Cardiac muscle cell (in vitro differentiated cells and primary cell): ENCODE measurements around the gene SUCO. TPM values are rescaled to one million over a fixed set of nuclear protein-coding genes. Genes with fewer than 3 reads are reported as not detected.

ENCODE experiments used
- DNase-seq, 2 donors: peaks; one replicate each; pipeline versions ENCODE4 v3.0.0 to v3.0.0-alpha.2; 2010 to 2017; ENCODE audit warnings: low read depth in 1 of 2, low spot score in 1 of 2
- H3K27ac ChIP-seq: fragments of 200-600 bp; sonication (generic); 2 replicates; pipeline ENCODE4 v1.5.1; 2016
- H3K27me3 ChIP-seq: fragments of 200-600 bp; sonication (generic); 2 replicates; pipeline ENCODE4 v1.6.0; 2016; ENCODE audit warnings: control low read depth
- H3K36me3 ChIP-seq: fragments of 200-600 bp; sonication (generic); 2 replicates; pipeline ENCODE4 v1.5.1; 2016; ENCODE audit warnings: control low read depth
- H3K4me1 ChIP-seq: fragments of 200-600 bp; sonication (generic); 2 replicates; pipeline ENCODE4 v1.8.1; 2017; ENCODE audit warnings: low read depth, mild to moderate bottlenecking, mixed run types
- H3K4me3 ChIP-seq: fragments of 200-600 bp; sonication (generic); 2 replicates; pipeline ENCODE4 v1.5.1; 2016; ENCODE audit warnings: mild to moderate bottlenecking
- H3K9me3 ChIP-seq: fragments of 200-600 bp; sonication (generic); 2 replicates; pipeline ENCODE4 v1.5.1; 2017; ENCODE audit warnings: low read depth, mild to moderate bottlenecking, control low read depth
- polyA plus RNA-seq: library from polyadenylated mRNA; unstranded; fragments of >200 nt; fragmentation: Nextera tagmentation; extraction: Ambion mirVana; gene quantifications from 2 replicates; pipeline ENCODE4 v1.2.1, GENCODE V29; 2016
- total RNA-seq: library from RNA; depleted of rRNA; stranded (reverse); fragments of >200 nt; gene quantifications from 2 replicates; pipeline ENCODE4 v1.2.3, GENCODE V29; 2016
- TF ChIP-seq, protein P1 (sequence below): IDR thresholded peaks from 2 replicates; pipeline ENCODE4 v1.5.1; 2012; ENCODE audit warnings: low read depth, mild to moderate bottlenecking, low read length

Gene SUCO
- total and polyA plus RNA-seq, 2 experiments from 2014 or later, result 23.0 to 48.6 TPM

DNA sequence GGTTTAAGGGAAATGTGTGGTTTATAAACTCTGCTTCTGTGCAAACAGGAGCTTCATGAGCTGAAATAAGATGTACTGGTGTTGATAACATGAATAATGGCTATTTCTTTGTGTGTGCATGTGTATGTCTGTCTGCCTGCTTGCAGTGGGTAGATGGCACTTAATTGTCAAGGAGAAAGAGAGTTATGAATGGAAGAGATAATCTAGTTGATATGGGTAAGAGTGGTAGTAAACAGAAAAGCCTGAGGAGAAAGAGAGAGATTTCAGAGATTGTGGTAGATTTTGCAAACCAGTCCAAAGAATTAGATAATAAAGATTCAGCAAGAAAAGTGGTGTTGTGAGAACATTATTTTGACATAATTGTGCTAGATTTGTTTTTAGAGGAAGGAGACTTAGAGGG lies 7.7 kb downstream of the SUCO start:
- TF ChIP-seq, protein P1, sequence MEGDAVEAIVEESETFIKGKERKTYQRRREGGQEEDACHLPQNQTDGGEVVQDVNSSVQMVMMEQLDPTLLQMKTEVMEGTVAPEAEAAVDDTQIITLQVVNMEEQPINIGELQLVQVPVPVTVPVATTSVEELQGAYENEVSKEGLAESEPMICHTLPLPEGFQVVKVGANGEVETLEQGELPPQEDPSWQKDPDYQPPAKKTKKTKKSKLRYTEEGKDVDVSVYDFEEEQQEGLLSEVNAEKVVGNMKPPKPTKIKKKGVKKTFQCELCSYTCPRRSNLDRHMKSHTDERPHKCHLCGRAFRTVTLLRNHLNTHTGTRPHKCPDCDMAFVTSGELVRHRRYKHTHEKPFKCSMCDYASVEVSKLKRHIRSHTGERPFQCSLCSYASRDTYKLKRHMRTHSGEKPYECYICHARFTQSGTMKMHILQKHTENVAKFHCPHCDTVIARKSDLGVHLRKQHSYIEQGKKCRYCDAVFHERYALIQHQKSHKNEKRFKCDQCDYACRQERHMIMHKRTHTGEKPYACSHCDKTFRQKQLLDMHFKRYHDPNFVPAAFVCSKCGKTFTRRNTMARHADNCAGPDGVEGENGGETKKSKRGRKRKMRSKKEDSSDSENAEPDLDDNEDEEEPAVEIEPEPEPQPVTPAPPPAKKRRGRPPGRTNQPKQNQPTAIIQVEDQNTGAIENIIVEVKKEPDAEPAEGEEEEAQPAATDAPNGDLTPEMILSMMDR, result no peak
- Histone ChIP-seq H3K36me3 (no peaks in the 10 kb centered on the region), H3K27ac (no peak overlapping the region)

DNA sequence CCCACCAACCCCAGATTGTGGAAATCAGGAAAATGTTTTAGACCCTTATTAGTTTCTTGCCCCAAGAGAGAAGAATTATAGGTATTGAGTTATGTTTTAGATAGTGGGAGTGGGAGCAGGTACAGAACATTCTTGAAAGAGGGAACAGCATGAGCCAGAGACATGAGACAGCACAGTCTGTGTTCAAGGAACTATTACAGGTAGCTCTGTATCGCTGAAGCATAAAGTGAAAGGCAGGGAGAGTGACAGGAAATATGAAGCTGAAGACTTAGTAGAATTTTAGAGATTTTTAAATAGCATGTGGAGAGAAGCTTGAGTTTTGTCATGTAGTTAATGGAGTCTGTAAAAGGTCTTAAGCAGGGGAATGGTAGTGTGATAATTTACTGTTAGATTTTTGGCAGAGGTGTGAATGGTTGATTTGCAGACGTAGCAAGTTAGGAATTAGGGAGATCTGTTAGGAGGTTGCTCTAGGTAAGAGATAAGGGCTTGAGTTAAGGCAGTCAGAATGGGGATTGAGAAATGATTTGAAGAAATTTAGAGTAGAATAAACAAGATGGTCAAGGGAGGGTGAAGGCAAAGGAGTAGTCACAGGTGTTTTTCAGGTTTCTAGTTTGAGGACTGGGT lies 11.6 kb downstream of the SUCO start:
- H3K27ac ChIP-seq, result peak overlapping the region; percentile 62
- TF ChIP-seq, protein P1, result no peak
- peaks cover 49% of the 10 kb centered on the region for H3K4me1 ChIP-seq
- H3K9me3 ChIP-seq, result no peaks in the 10 kb centered on the region
- no peaks in the 10 kb centered on the region for H3K27me3 ChIP-seq
- H3K4me3 ChIP-seq, result no peak overlapping the region
- H3K36me3 ChIP-seq, result no peaks in the 10 kb centered on the region
- no peak for DNase-seq

More for the DNA sequence above, 7.7 kb downstream of the SUCO start:
- DNase-seq, result no peak
- Histone ChIP-seq H3K4me3 (no peak overlapping the region), H3K4me1 (peaks cover 53% of the 10 kb centered on the region), H3K27me3 (no peaks in the 10 kb centered on the region), H3K9me3 (no peaks in the 10 kb centered on the region)

DNA sequence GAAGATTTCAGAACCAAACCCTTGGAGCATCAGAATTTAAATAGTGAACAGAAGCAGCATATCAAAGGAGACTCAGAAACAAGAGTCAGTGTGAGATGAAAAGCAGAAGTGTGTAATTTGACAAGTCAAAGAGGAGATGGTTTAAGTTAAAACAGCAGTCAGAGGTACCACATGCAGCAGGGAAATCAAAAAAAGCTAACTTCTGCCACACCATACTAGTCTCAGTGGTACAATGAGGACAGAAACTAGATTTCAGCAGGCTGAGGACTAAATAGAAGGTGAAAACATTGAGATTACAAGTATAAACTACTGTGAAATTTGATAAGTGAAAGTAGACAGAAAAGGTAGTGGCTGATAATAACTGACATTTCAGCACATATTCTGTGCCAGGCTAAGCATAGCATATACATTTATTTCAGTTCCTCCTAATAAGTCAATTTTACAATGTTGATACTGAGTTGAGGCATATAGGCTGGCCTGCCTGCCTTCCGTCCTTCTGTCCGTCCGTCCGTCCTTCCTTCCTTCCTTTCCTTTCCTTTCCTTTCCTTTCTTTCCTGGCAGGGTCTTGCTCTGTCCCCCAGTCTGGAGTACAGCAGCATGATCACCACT lies 12.6 kb downstream of the SUCO start:
- H3K4me3 ChIP-seq, result no peak overlapping the region

DNA sequence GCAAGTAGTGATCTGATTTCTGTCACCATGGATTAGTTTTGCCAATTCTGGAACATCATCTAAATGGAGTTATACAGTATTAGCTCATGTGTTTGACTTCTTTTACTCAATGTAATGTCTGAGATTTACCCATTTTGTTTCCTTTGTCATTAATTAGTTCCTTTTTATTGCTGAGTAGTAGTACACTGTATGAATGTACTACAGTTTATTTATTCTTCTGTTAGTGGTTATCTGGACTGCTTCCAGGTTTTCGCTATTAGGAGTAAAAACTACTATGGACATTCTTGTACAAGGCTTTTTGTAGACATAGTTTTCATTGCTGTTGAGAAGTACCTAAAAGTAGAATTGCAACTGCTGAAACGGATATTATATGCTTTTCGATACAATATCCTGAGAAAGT lies 14.1 kb downstream of the SUCO start:
- no peak for DNase-seq
- H3K4me3 ChIP-seq, result no peak overlapping the region
- TF ChIP-seq, protein P1, result no peak
- H3K27ac ChIP-seq, result no peak overlapping the region
- H3K9me3 ChIP-seq, result no peaks in the 10 kb centered on the region
- peaks cover 51% of the 10 kb centered on the region for H3K4me1 ChIP-seq
- H3K36me3 ChIP-seq, result no peaks in the 10 kb centered on the region
- no peaks in the 10 kb centered on the region for H3K27me3 ChIP-seq

More for the DNA sequence above, 12.6 kb downstream of the SUCO start:
- TF ChIP-seq, protein P1, result no peak
- no peak for DNase-seq
- Histone ChIP-seq H3K4me1 (peaks cover 52% of the 10 kb centered on the region), H3K9me3 (no peaks in the 10 kb centered on the region), H3K27ac (peak overlapping the region; percentile 45), H3K27me3 (no peaks in the 10 kb centered on the region), H3K36me3 (no peaks in the 10 kb centered on the region)

DNA sequence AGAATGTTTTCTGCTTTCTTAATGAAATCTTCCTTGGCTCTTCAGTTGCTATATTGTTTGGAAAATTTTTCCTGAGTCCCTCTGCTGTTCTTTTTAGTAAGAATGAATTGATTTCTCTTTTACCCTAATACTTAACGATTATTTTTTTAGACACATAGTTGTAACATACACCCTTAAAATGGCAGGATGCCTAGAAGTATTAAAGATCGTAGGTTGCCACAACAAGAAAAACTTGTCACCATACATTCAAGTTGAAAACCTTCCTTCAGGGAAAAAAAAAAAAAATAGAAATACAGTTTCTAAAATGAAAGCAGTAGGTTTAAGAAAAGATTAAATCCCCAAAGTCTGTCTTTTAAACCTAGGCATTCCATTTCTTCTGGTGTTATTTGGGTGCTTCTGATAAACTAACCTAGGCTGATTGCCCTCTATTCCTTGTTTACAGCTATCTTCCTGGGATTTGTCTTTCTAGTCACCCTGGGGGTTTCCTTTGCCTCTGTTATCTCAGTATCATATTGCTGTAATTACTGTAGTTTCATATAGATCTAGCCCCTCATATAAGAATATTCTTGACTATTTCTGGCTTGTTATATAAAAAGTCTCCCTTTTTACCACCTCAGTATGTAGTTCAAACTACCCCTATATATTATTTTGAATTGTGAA lies 16.8 kb downstream of the SUCO start:
- Histone ChIP-seq H3K4me1 (peaks cover 40% of the 10 kb centered on the region), H3K27ac (no peak overlapping the region), H3K4me3 (no peak overlapping the region), H3K9me3 (no peaks in the 10 kb centered on the region), H3K27me3 (no peaks in the 10 kb centered on the region), H3K36me3 (no peaks in the 10 kb centered on the region)
- DNase-seq, result peak in 1 of 2 donors; percentile 35
- TF ChIP-seq, protein P1, result no peak
